Neural progenitor cell (in vitro differentiated cells): Measurements from ENCODE around the gene MOCOS.

Experiments used
- EZH2 ChIP-seq: fragments of 200-600 bp; sonication (generic); IDR thresholded peaks from 2 replicates; pipeline ENCODE4 v1.6.1; 2017; ENCODE audit warnings: antibody characterized with exemption, mild to moderate bottlenecking, moderate library complexity
- TF ChIP-seq, protein P1 (sequence below): fragments of 200-600 bp; sonication (generic); IDR thresholded peaks from 2 replicates; pipeline ENCODE4 v1.5.1; 2017; ENCODE audit warnings: antibody characterized with exemption, mild to moderate bottlenecking

DNA sequence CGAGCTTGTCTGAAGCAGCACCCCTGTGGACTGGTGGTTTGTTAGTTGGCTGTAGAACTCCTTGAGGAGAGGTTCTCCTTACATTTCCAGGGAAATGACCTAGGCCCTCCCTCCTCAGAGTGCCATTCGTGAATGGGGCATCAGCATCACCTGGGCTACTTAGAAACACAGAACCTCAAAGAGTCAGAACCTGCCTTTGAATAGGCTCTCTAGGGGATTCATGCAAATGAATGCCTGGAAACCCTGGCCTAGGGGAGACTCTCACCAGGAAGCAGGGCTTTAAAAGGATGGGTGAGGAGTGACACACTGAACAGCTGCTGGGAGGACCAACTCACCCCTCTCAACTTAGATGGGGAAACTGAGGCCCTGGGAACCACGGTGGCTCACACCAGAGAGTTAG lies 2.1 kb upstream of the MOCOS start:
- TF ChIP-seq EZH2 = no peak
- TF ChIP-seq, protein P1, sequence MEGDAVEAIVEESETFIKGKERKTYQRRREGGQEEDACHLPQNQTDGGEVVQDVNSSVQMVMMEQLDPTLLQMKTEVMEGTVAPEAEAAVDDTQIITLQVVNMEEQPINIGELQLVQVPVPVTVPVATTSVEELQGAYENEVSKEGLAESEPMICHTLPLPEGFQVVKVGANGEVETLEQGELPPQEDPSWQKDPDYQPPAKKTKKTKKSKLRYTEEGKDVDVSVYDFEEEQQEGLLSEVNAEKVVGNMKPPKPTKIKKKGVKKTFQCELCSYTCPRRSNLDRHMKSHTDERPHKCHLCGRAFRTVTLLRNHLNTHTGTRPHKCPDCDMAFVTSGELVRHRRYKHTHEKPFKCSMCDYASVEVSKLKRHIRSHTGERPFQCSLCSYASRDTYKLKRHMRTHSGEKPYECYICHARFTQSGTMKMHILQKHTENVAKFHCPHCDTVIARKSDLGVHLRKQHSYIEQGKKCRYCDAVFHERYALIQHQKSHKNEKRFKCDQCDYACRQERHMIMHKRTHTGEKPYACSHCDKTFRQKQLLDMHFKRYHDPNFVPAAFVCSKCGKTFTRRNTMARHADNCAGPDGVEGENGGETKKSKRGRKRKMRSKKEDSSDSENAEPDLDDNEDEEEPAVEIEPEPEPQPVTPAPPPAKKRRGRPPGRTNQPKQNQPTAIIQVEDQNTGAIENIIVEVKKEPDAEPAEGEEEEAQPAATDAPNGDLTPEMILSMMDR = no peak
